GM19324 (cell line): ENCODE data around the gene NFATC3.

ENCODE experiments used
- ATAC-seq: cut with Tn5 transposase; IDR thresholded peaks from one replicate; pipeline ENCODE4 v1.9.1; 2021; ENCODE audit warnings: mild to moderate bottlenecking, moderate library complexity; ENCODE audit not compliant: unreplicated experiment, low FRiP score

The NFATC3 gene

DNA sequence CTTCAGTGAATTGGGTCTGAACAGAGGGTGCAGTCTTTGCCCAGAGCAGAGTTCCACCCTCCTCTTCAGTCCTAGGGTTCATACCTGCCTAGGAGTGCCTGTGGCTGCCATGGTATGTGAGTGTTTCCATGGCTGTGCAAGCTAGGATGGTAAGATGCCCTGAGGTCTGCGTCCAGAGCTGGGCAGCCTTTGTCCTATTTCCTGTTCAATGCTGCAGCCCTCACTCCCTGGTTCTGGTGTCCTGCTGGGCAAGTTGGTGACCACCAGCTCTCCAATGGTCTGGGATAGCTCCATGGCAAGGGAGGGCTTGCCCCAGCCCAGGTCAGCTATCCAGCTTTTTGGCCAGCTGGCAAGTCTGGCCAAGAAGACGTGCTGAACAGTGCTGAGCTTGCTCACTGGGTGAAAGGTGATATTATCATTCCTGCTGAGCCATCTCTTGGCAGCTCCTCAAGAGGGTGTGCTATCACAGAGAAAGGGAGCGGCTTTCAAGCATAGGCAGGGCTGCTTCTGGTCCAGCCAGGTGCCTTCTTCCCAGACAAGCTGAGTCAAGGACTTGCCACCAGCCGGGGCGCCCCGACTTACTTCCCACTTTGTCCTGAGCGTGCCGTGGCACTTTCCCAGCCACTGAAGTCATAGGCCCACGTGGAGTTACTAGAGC is 13.0 kb upstream of the NFATC3 start:
- ATAC-seq = no peak

GRCh38 chr16:68073902-68074760 is 11.0 kb upstream of the NFATC3 start:
- ATAC-seq = no peak

DNA sequence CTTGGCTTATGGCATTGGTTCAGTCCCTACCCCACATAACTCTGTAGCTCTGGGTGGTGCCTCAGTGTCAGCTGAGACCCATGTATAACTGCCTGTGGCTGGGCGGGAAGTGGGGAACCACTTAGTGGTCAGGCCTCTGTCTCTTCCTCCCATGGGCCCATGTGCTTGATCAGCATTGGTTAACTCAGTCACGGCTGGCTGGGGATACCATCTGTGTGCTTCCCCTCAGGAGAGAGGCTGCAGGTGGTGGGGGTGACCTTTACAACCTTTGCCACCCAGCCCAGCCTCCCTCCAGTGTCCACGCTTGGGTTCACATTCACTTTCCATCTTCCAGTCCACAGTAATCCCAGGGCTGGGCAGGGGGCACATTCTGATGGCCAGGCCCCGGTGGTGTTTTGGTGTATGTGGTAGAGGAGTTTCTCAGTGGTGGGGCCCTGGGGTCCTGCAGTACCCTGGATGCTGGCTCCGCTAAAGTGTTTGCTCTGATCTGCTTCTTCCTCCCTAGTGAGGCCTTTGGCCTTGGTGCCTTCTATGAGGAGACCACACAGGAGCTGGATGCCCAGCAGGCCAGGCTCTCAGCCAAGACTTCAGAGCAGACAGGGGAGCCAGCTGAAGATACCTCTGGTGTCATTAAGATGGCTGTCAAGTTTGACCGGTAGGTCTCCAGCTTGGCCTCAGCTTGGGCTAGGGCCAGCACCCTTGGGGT is 10.2 kb upstream of the NFATC3 start:
- ATAC-seq = peak; percentile 77

GRCh38 chr16:68075980-68076379 is 9.2 kb upstream of the NFATC3 start:
- no peak for ATAC-seq

GRCh38 chr16:68076560-68076959 is 8.6 kb upstream of the NFATC3 start:
- no peak for ATAC-seq

DNA sequence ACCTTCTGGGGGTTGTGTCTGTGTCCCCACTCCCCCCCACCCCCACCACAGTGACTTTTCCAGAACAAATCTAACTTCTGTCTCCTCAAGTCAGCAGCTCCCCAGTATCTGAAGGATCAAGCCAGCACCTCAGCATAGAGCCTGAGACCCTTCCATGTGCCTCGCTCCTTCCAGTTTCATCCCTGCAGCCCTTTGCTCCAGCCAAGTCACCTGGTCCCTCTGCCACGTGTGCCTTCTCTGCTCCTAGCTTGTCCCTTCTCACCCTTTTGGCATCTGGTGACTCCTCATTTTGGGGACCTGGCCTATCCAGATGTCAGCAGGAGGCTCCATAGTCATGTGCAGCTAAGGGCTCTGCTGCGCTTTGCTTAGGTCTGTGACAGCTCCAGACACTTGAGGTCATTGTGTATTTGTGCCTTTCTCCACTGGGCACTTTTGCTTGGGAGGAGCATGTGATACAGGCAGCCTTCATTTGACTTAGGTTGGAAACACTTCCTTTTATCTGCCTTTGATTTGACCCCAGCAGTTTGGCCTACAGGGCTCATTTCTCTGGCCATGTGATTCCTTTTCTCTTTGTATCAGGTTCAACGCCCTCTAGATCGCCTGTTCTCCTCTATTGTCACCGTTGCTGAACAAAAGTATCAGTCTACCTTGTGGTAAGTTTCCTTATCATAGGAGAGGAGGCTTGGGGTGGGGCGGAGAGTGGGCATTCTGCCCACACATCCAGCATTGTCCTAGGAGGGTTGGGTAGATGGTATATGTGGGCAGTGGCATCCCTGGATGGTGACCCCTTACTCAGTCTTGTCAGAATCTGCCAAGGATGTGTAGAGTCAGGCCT is 7.1 kb upstream of the NFATC3 start:
- no peak for ATAC-seq

GRCh38 chr16:68078701-68079375 is 6.3 kb upstream of the NFATC3 start:
- no peak for ATAC-seq

- no peak for ATAC-seq
These were observed 5.9 kb upstream of the NFATC3 start for GRCh38 chr16:68079376-68079625.

GRCh38 chr16:68079626-68080344 is 5.4 kb upstream of the NFATC3 start:
- ATAC-seq = no peak

DNA sequence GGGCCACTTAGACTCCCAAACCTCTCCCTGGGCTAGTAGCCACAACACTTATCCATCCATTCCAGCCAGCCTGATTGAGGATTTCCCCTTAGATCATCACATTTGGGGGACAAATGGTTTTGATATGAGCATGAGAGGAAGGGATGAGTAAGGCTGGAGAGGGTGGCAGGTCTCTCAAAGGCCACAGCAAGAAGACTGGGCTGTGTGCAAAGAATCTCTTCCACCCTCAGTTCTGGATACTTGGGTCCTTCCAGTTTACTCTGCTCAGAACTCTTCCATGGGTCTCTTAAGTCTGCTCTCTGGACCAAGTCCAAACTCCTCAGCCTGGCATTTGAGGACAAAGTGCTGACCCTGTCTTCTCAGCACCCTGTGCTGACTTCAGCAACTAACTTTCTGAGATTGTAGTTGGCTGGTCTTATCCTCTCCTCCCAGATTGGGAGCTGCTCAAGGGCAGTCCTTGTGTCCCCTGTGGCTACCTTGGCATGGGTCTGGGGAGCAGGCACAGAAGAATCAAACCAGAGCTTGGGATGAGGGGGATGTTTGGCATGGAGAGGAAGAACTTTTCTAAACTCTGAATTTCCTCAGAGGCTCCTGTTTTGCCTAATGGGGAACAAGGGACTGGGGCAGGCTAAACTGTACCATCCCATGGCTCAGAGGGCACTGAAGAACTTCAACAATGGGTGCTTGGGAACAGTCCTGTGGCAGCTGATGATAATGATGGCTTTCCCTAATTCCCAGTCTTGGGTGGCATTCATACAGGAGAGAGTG is 3.1 kb upstream of the NFATC3 start:
- ATAC-seq = no peak

DNA sequence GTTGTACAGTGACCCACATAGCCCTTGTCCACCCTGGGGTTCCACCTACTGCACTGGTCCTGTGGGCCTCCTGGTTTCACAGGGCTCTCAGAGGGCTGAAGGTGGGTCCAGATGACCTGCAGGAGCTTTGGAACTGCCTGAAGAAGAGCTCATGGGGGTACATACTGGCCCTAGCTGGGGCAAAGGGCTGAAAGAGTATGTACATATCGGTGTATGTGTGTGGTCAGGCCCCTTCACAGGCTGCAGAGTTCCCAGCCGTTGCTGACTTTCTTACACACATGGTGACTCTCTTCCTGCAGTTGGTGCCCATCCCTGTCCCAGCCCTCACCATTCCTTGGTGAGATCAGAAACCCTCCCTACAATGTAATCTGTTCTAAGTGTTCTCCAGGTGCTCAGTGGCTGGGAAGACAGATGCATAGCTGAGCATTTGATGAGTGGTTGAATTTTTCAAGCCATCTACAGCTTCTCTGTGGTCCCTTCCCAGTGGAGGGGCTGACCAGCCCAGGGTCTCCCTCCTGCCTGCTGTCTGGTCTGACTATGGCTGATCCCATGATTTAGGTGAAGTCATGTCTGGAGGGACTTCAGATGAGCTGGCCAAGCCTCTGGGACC is 2.4 kb upstream of the NFATC3 start:
- no peak for ATAC-seq

GRCh38 chr16:68083239-68083781 is 1.9 kb upstream of the NFATC3 start:
- ATAC-seq = no peak

GRCh38 chr16:68083861-68084503 is 1.2 kb upstream of the NFATC3 start:
- ATAC-seq = peak; percentile 3

GRCh38 chr16:68084504-68085258 is 489 bp upstream of the NFATC3 start:
- peak; percentile 53 for ATAC-seq

GRCh38 chr16:68086336-68086841 is 1.2 kb downstream of the NFATC3 start:
- ATAC-seq = no peak

GRCh38 chr16:68086860-68087268 is 1.7 kb downstream of the NFATC3 start:
- no peak for ATAC-seq

GRCh38 chr16:68087688-68088087 is 2.5 kb downstream of the NFATC3 start:
- ATAC-seq = no peak
